Endometrial microvascular endothelial cells (primary cell): Measurements from ENCODE around the gene XPR1. TPM values are rescaled to one million over a fixed set of nuclear protein-coding genes. Genes with fewer than 3 reads are reported as not detected.

ENCODE experiments used
- in situ Hi-C: cut with HindIII; loops from 2 replicates; pipeline ENCODE4 v1.10.0; 2017; ENCODE audit warnings: low sequenced_read_pairs, low pct_unique_long_range_greater_than_20kb; ENCODE audit errors: inconsistent ontology term
- total RNA-seq: library from RNA; depleted of rRNA; stranded (reverse); fragments of >200 nt; gene quantifications from one replicate; pipeline ENCODE4 v1.2.3, GENCODE V29; 2015; ENCODE audit errors: inconsistent ontology term

XPR1 gene
- total RNA-seq, 1 donor from 2014 or later, result 25.2 TPM

GRCh38 chr1:180611016-180611930 is 20.5 kb upstream of the XPR1 start:
- in situ Hi-C loops, result no loop called here

GRCh38 chr1:180612632-180613031 is 19.2 kb upstream of the XPR1 start:
- in situ Hi-C loops, result no loop called here

- in situ Hi-C loops, result no loop called here
These were observed 17.1 kb upstream of the XPR1 start for GRCh38 chr1:180614730-180615129.

GRCh38 chr1:180615493-180616290 is 16.1 kb upstream of the XPR1 start:
- in situ Hi-C loops, result no loop called here

GRCh38 chr1:180616439-180616838 is 15.4 kb upstream of the XPR1 start:
- in situ Hi-C loops, result no loop called here

GRCh38 chr1:180617774-180618395 is 13.9 kb upstream of the XPR1 start:
- in situ Hi-C loops, result no loop called here

GRCh38 chr1:180620581-180620980 is 11.2 kb upstream of the XPR1 start:
- in situ Hi-C loops, result no loop called here

GRCh38 chr1:180622658-180623508 is 8.9 kb upstream of the XPR1 start:
- in situ Hi-C loops, result no loop called here

- in situ Hi-C loops, result no loop called here
These were observed 8.1 kb upstream of the XPR1 start for GRCh38 chr1:180623579-180624347.

- in situ Hi-C loops, result no loop called here
These were observed 5.1 kb upstream of the XPR1 start for GRCh38 chr1:180626711-180627110.

GRCh38 chr1:180627411-180627810 is 4.4 kb upstream of the XPR1 start:
- in situ Hi-C loops, result no loop called here

- in situ Hi-C loops, result no loop called here
These were observed 3.2 kb upstream of the XPR1 start for GRCh38 chr1:180628646-180629045.

GRCh38 chr1:180630408-180631193 is 1.2 kb upstream of the XPR1 start:
- in situ Hi-C loops, result no loop called here

GRCh38 chr1:180631194-180631765 is 542 bp upstream of the XPR1 start:
- in situ Hi-C loops, result no loop called here

GRCh38 chr1:180632326-180633056 is 669 bp downstream of the XPR1 start:
- in situ Hi-C loops, result no loop called here
